ENCODE results near the gene MRPS31. TPM values are rescaled to one million over a fixed set of nuclear protein-coding genes. Genes with fewer than 3 reads are reported as not detected.

Gene MRPS31
- polyA plus RNA-seq, 1 donor (not counting 4 experiments of a cell fraction or from before 2014, with no cell fraction given): 27.2 TPM

GRCh38 chr13:40681341-40682146 lies 89.4 kb downstream of the MRPS31 start:
- TF ChIP-seq, protein P1, sequence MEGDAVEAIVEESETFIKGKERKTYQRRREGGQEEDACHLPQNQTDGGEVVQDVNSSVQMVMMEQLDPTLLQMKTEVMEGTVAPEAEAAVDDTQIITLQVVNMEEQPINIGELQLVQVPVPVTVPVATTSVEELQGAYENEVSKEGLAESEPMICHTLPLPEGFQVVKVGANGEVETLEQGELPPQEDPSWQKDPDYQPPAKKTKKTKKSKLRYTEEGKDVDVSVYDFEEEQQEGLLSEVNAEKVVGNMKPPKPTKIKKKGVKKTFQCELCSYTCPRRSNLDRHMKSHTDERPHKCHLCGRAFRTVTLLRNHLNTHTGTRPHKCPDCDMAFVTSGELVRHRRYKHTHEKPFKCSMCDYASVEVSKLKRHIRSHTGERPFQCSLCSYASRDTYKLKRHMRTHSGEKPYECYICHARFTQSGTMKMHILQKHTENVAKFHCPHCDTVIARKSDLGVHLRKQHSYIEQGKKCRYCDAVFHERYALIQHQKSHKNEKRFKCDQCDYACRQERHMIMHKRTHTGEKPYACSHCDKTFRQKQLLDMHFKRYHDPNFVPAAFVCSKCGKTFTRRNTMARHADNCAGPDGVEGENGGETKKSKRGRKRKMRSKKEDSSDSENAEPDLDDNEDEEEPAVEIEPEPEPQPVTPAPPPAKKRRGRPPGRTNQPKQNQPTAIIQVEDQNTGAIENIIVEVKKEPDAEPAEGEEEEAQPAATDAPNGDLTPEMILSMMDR (optimal IDR thresholded peaks at IDR 0.05 in 1 of 3, IDR thresholded peaks at IDR 0.05 in 1 of 3, conservative IDR thresholded peaks at IDR 0.05 in 1 of 3; ENCODE audit: extremely low read depth in 1 of 3, insufficient read depth in 2 of 3, low read length in 3 of 3): no peak
- no peak for TF ChIP-seq EZH2 (IDR thresholded peaks at IDR 0.05; ENCODE audit: low read length)
- H4K20me1 ChIP-seq (ENCODE audit: control insufficient read depth, extremely low read depth, insufficient read depth, low read length): no peaks in the 10 kb centered on the region
- DNase-seq (ENCODE audit: low read depth, low spot score) (no peak), FAIRE-seq (no peak)
- H3K9me3 ChIP-seq (ENCODE audit: control insufficient read depth, low read depth, low read length): no peaks in the 10 kb centered on the region
- no peaks in the 10 kb centered on the region for H3K27me3 ChIP-seq (ENCODE audit: control insufficient read depth, extremely low read depth, insufficient read depth, low read length)
- H3K9ac ChIP-seq (ENCODE audit: control insufficient read depth, extremely low read depth, insufficient read depth, low read length): no peak overlapping the region
- no peaks in the 10 kb centered on the region for H3K79me2 ChIP-seq (ENCODE audit: control insufficient read depth, insufficient read depth, low read length)
- no peak overlapping the region for H3K4me3 ChIP-seq (ENCODE audit: control insufficient read depth in 2 of 3, extremely low read depth in 1 of 3, insufficient read depth in 2 of 3, low read depth in 1 of 3, low read length in 3 of 3)
- H3K9me1 ChIP-seq (ENCODE audit: control insufficient read depth, extremely low read depth, insufficient read depth, low read length): no peaks in the 10 kb centered on the region
- dilution Hi-C loops (cut with MboI; ENCODE audit: extremely low pct_ligation_motif_present, low sequenced_read_pairs): no loop called here
- no peaks in the 10 kb centered on the region for H3K36me3 ChIP-seq (ENCODE audit: control insufficient read depth in 2 of 2, extremely low read depth in 1 of 2, insufficient read depth in 2 of 2, low read length in 2 of 2)
- H2AFZ ChIP-seq (ENCODE audit: control insufficient read depth, low read length): no peak overlapping the region
- H3K27ac ChIP-seq (ENCODE audit: control insufficient read depth, insufficient read depth, low read length): no peak overlapping the region
- no peak overlapping the region for H3K4me2 ChIP-seq (ENCODE audit: control insufficient read depth, extremely low read depth, insufficient read depth, low read depth, low read length)
- H3K4me1 ChIP-seq (ENCODE audit: control insufficient read depth, extremely low read depth, insufficient read depth, low read length): no peaks in the 10 kb centered on the region

DNA sequence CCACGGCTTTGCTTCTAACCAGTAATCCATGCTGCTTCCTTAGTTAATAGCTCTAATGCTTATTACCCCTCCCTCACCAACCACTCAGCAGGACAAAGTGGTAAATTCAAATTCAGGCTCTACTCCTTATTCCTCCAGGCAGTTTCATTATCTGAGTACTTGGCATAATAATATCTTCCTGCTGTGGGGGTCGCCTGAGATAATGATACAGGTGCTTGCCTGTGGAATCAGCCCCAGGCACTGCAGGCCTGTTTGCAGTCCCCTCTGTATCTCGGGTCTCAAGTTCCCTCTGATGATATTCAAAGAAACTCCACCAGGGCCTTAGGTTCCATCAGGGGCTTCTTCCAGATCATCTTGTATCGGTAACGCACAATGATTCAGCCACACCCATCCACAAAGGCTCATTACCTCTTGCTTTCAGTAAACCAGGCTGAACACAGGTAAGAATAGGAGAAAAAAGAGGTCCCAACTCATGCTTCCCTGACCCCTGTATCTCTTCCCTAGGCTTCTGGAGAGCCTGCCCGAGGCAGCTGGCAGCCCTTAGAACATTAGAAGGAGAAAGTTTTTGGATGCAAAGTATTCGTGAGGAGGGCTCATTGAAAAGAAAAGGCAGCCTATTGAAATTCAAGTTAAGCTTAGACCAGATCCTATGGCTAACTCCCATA lies 90.2 kb downstream of the MRPS31 start:
- Histone ChIP-seq H3K9me1 (ENCODE audit: control insufficient read depth, extremely low read depth, insufficient read depth, low read length) (no peaks in the 10 kb centered on the region), H3K4me2 (ENCODE audit: control insufficient read depth, extremely low read depth, insufficient read depth, low read depth, low read length) (no peak overlapping the region), H3K9ac (ENCODE audit: control insufficient read depth, extremely low read depth, insufficient read depth, low read length) (no peak overlapping the region), H4K20me1 (ENCODE audit: control insufficient read depth, extremely low read depth, insufficient read depth, low read length) (no peaks in the 10 kb centered on the region), H3K4me3 (ENCODE audit: control insufficient read depth in 2 of 3, extremely low read depth in 1 of 3, insufficient read depth in 2 of 3, low read depth in 1 of 3, low read length in 3 of 3) (no peak overlapping the region), H2AFZ (ENCODE audit: control insufficient read depth, low read length) (no peak overlapping the region), H3K79me2 (ENCODE audit: control insufficient read depth, insufficient read depth, low read length) (no peaks in the 10 kb centered on the region), H3K27ac (ENCODE audit: control insufficient read depth, insufficient read depth, low read length) (no peak overlapping the region), H3K27me3 (ENCODE audit: control insufficient read depth, extremely low read depth, insufficient read depth, low read length) (no peaks in the 10 kb centered on the region), H3K9me3 (ENCODE audit: control insufficient read depth, low read depth, low read length) (no peaks in the 10 kb centered on the region), H3K4me1 (ENCODE audit: control insufficient read depth, extremely low read depth, insufficient read depth, low read length) (no peaks in the 10 kb centered on the region), H3K36me3 (ENCODE audit: control insufficient read depth in 2 of 2, extremely low read depth in 1 of 2, insufficient read depth in 2 of 2, low read length in 2 of 2) (no peaks in the 10 kb centered on the region)
- FAIRE-seq: no peak
- no peak for TF ChIP-seq EZH2 (IDR thresholded peaks at IDR 0.05; ENCODE audit: low read length)
- TF ChIP-seq, protein P1 (optimal IDR thresholded peaks at IDR 0.05 in 1 of 3, IDR thresholded peaks at IDR 0.05 in 1 of 3, conservative IDR thresholded peaks at IDR 0.05 in 1 of 3; ENCODE audit: extremely low read depth in 1 of 3, insufficient read depth in 2 of 3, low read length in 3 of 3): no peak
- DNase-seq (ENCODE audit: low read depth, low spot score): no peak
- dilution Hi-C loops (cut with MboI; ENCODE audit: extremely low pct_ligation_motif_present, low sequenced_read_pairs): no loop called here

Data from keratinocyte (primary cell).